ENCODE results near the gene MAP3K8.
"Not testable (repeated sequence)": the region's sequence is repeated elsewhere in the genome, so short reads cannot be mapped to it uniquely, and the experiment has no call there.

Gene MAP3K8

DNA sequence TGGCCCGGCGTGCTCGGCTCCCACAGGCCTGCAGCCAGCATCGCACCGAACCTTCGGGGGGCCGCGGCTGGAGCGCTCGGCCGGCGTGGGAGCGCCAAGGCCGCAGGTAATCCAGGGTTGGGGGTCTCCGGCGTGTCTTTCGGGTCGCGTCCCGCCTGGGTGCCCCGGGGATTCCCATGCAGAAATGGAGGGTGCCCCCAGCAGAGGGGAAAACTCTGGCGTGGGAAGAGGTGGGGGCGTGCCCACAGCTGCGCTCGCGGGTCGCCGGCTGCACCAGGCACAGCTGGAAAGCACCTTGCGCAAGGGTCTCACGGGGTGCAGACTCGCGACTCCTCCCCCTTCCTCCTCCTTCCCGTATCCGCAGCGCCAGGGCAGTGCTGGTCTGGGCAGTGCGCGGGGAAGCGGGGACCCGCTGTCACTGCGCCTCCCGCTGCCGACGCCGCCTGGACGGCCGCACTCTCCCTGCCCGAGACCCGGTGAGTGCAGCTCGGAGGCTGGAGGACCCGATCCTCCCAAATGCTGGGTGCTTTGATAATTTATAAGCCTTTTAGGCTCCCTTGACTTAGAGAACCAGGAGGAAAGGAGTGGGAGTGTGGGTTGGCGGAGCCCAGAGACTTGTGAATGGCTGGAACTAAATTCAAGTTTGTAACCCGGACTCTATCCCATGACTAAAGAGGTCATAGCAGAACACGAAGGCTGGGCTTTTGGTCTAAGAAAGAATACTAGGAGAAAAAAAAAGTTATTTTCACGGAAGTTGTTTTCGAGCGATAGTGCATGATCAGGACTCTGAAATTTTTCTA lies 489 bp downstream of the MAP3K8 start:
- Mint-ChIP-seq H3K36me3 (ENCODE audit: low read depth) (peaks cover 40% of the 10 kb centered on the region), H3K9me3 (no peaks in the 10 kb centered on the region), H3K4me3 (peak overlapping the region; percentile 90), H3K27ac (peak overlapping the region; percentile 72), H3K4me1 (ENCODE audit: low read depth) (peaks cover 71% of the 10 kb centered on the region), H3K27me3 (no peaks in the 10 kb centered on the region)

DNA sequence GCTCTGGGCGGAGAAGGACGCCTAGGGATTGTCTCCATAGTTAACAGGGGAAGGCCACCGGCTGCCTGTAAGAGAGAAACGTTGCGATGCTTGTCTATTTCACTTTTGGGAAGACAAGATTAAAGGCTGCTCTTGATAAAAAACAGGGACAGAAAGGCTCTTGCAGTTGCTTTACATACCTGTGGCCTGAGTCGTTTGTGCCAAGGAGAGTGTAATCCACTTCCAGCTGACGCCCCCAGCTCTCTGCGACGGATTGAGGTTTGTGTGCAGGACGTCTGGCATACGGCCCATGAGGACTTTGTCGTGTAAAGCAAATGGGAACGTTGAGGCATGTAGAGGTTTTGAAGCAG lies 1.1 kb downstream of the MAP3K8 start:
- H3K4me1 Mint-ChIP-seq (ENCODE audit: low read depth) = peaks cover 76% of the 10 kb centered on the region
- peaks cover 44% of the 10 kb centered on the region for H3K36me3 Mint-ChIP-seq (ENCODE audit: low read depth)
- no peaks in the 10 kb centered on the region for H3K27me3 Mint-ChIP-seq
- H3K4me3 Mint-ChIP-seq = peak overlapping the region; percentile 90
- no peaks in the 10 kb centered on the region for H3K9me3 Mint-ChIP-seq
- H3K27ac Mint-ChIP-seq = peak overlapping the region; percentile 72

DNA sequence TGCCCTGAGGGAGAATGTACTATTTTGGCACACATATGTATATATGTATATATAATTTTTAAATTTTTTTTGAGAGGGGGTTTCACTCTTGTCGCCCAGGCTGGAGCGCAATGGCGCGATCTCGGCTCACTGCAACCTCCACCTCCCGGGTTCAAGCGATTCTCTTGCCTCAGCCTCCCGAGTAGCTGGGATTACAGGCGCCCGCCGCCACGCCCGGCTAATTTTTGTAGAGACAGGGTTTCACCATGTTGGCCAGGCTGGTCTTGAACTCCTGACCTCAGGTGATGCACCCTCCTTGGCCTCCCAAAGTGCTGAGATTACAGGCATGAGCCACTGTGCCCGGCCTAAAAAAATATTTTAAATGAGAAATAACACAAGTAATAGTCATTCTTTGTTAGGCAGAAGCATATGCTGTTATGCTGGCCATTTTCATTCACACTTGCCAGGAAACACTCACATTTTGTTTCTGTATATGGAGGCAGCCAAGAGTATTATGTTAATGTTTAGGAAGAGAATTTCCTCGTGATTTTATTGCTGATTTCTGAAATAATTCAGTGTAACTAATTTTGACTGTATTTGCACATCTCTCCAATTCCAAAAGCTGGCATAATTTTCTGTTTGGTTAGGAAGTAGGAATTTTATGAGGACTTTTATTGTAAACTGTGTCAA lies 1.6 kb downstream of the MAP3K8 start:
- Mint-ChIP-seq H3K4me1 (ENCODE audit: low read depth) (peaks cover 76% of the 10 kb centered on the region), H3K27ac (peak overlapping the region; percentile 94), H3K36me3 (ENCODE audit: low read depth) (peaks cover 48% of the 10 kb centered on the region), H3K4me3 (peak overlapping the region; percentile 90)
- not testable (repeated sequence) for H3K9me3 Mint-ChIP-seq, H3K27me3 Mint-ChIP-seq

DNA sequence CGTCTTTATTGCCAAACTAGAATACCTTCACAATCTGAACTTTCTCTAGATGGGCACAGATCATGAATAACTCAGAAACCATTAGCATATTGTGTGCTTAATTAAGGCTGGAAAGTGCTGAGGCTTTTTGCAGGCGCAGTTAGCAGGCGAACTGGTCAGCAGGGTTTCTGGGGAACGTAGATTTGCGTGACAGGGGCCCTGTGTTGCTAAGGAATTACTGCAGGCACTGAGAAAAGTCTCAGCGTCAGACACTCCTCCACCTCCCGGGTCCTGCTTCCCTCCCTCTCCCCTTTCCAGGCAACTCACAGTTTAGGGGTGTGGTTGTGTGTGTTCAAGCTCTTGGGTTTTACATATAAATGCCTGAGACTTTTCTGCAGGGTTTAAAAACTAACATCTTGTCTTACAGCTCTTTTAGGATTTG lies 2.2 kb downstream of the MAP3K8 start:
- peak overlapping the region; percentile 90 for H3K4me3 Mint-ChIP-seq
- no peaks in the 10 kb centered on the region for H3K9me3 Mint-ChIP-seq
- peaks cover 51% of the 10 kb centered on the region for H3K36me3 Mint-ChIP-seq (ENCODE audit: low read depth)
- H3K4me1 Mint-ChIP-seq (ENCODE audit: low read depth) = peaks cover 73% of the 10 kb centered on the region
- H3K27me3 Mint-ChIP-seq = no peaks in the 10 kb centered on the region
- H3K27ac Mint-ChIP-seq = peak overlapping the region; percentile 94

DNA sequence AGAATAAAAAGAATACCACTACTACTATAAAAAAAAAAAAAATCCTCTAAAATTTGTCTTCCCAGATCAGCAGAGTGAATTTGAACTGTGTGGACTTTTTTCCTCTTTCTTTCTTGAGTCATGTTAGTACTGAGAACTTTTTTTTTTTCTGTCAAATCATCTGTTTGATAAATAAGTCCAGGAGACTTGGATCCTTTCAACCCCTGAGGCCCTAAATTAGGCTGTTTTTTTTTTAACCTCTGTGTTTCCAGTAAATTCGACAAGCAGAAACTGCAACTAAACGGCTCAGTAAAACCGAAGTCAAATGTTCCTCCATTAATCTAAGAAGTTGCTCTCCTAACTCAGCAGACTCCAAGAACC lies 2.7 kb downstream of the MAP3K8 start:
- H3K4me1 Mint-ChIP-seq (ENCODE audit: low read depth) = peaks cover 69% of the 10 kb centered on the region
- H3K4me3 Mint-ChIP-seq = peak overlapping the region; percentile 90
- H3K36me3 Mint-ChIP-seq (ENCODE audit: low read depth) = peaks cover 53% of the 10 kb centered on the region
- peak overlapping the region; percentile 94 for H3K27ac Mint-ChIP-seq
- no peaks in the 10 kb centered on the region for H3K9me3 Mint-ChIP-seq
- no peaks in the 10 kb centered on the region for H3K27me3 Mint-ChIP-seq

DNA sequence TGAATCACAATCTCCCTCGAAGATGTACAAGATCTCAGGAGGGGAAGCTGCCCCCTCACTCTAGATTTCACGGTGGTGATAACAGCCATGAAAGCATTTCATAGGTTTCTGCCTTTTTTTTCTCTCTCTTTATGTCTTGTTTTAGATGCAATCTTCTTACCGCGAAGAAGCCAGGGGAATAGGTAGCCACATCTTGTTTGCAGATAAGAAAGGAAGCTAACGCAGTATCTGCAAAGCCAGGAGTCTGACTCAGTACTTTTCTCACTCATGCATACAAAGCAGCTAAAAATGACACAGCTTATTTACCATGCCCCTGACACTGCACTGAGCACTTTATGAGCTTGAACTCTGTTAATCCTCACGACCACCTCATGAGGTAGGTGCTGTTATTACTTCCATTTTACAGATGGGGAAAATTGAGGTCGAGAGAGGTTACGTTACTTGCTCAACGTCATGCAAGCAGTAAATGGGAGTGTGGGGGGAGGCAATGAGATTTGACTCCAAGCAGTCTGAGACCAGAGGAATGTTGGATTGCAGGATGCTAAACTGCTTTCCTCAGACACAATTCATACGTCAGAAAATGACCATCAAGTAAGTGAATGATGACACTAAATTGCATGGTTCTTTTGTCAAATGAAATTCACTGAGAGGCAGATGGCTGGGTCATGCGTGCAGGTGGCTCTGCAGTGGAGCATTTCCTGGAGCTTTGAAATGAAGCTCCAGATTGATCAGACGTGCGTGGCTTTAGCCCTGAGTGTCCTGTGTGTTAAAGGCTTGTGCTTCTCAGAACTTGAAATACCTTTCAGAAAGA lies 3.3 kb downstream of the MAP3K8 start:
- peaks cover 59% of the 10 kb centered on the region for H3K36me3 Mint-ChIP-seq (ENCODE audit: low read depth)
- H3K9me3 Mint-ChIP-seq = no peaks in the 10 kb centered on the region
- H3K27ac Mint-ChIP-seq = peak overlapping the region; percentile 94
- H3K27me3 Mint-ChIP-seq = no peaks in the 10 kb centered on the region
- H3K4me3 Mint-ChIP-seq = peak overlapping the region; percentile 90
- peaks cover 72% of the 10 kb centered on the region for H3K4me1 Mint-ChIP-seq (ENCODE audit: low read depth)

DNA sequence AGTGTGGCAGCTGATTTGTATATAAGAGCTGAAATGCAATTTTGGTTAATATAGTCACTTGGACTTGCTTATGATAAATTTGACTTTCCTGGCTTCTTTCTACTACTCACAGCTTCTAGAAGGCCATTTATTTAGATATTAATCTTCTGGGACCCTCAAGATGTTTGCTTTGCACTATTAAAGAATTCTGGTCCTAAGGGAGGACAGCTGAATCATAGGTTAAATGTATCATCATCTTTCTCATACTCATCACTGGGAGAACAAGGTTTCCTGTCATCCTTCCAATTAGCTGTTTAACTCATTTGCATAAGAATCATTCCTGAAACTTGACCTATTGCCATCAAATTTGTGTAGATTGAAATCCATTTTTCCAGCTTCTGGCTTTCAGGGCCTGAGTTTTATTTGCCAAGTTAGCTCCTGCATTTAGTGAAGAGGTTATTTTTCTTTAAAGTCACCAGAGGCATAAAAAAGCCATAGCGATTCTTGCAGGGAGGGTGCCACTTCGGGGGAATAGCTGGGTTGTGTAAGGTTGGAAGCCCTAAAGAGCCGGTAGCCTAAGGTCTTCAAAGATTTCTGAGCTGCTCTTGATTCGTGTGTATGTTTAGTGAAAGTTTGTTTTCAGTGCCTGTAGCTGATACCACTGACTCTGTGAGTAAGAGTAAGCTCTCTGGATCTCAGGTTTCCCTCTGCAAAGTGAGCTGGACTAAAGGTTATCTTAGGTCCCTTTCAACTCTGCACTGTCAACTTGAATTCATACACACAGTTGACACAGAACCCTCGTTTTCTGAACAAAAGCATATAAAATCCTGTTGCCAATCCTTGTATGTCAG lies 4.3 kb downstream of the MAP3K8 start:
- Mint-ChIP-seq H3K36me3 (ENCODE audit: low read depth) (peaks cover 69% of the 10 kb centered on the region), H3K27ac (peak overlapping the region; percentile 39), H3K4me3 (peak overlapping the region; percentile 90), H3K27me3 (no peaks in the 10 kb centered on the region), H3K4me1 (ENCODE audit: low read depth) (peaks cover 63% of the 10 kb centered on the region), H3K9me3 (no peaks in the 10 kb centered on the region)

DNA sequence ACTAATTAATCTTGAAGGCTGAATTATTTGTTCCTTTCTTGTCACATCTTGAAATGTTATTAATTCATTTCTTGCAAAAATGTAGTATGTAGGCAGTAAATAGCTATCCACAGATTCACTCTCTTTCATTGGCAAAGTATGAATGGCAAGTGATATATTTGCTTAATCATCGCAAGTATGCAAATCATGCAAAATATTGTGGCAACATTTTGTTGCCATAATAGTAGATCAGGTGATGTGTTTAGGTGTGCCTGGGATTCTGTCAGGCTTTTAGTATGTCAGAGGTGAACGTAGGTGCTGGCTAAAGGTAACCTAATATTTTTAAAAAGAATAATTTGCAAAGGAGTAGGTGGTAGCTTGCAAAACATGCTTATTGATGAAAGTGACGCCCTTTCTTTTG lies 5.9 kb downstream of the MAP3K8 start:
- no peak overlapping the region for H3K27ac Mint-ChIP-seq
- H3K4me1 Mint-ChIP-seq (ENCODE audit: low read depth) = peaks cover 62% of the 10 kb centered on the region
- H3K9me3 Mint-ChIP-seq = no peaks in the 10 kb centered on the region
- peak overlapping the region; percentile 21 for H3K4me3 Mint-ChIP-seq
- peaks cover 77% of the 10 kb centered on the region for H3K36me3 Mint-ChIP-seq (ENCODE audit: low read depth)
- H3K27me3 Mint-ChIP-seq = no peaks in the 10 kb centered on the region

DNA sequence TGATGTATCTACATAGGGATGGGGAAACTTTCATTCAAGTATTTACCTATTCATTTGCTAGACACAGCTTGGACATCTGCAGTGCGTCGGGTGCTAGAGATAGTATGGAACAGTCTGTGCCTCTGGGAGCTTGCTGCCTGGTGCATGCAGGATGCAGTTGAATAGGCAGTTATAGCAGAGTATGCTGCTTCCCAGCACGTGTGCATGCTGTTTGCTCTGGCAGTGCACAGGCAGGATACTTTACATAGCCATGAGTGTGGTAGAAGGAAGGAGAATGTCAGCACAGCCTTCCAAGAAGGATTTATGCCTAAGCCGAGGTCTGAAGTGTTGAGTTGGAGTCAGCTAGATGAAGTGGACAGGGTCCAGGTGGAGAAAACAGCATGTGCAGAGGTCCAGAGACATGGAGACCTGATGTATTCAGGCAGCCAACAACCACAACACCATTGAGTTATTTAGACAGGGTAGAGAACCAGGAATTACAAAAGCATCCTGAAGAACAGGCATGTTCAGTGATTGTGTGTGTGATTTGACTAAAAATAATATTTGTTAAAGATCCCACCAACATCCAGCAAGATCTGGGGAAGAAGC lies 8.1 kb downstream of the MAP3K8 start:
- Mint-ChIP-seq H3K4me3 (no peak overlapping the region), H3K27me3 (no peaks in the 10 kb centered on the region), H3K27ac (peak overlapping the region; percentile 30), H3K36me3 (ENCODE audit: low read depth) (peaks cover 65% of the 10 kb centered on the region), H3K4me1 (ENCODE audit: low read depth) (peaks cover 51% of the 10 kb centered on the region), H3K9me3 (no peaks in the 10 kb centered on the region)

DNA sequence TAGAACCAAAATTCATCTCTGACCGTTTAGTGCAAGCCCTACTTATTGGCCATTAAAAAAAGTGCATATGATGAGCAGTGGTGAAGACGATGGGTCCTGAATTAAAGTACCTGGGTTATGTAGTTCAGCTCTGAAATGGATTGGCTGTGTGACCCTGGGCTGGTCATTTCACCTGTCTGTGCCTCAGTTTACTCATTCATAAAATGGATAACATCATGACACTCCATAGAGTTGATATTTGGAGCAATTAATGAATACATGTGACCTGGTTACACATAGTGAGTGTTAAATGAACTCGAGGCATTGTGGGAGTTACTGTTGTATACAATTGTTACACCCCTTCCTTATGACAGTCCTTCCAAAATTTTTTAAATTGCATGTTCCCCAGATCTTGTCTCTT lies 9.1 kb downstream of the MAP3K8 start:
- peaks cover 64% of the 10 kb centered on the region for H3K36me3 Mint-ChIP-seq (ENCODE audit: low read depth)
- no peaks in the 10 kb centered on the region for H3K27me3 Mint-ChIP-seq
- peaks cover 51% of the 10 kb centered on the region for H3K4me1 Mint-ChIP-seq (ENCODE audit: low read depth)
- H3K27ac Mint-ChIP-seq = no peak overlapping the region
- no peak overlapping the region for H3K4me3 Mint-ChIP-seq
- H3K9me3 Mint-ChIP-seq = no peaks in the 10 kb centered on the region

DNA sequence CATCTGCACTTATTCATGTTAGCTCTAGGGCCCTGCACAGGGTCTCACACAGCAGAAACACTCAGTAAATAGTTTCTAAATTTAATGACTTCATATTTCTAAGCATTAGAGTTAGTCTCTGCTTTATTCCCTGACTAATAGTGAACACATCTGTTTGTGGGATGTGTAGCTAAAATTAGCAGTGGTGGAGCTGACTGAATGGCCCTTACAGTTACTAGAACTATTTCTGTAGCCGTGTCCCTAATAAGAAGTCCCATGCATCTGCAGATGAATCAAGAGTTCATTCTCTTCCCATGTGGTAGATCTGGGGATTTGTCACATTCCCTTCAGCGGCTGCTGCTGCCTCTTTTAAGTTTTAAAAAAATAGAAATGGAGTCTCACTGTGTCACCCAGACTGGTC lies 11.7 kb downstream of the MAP3K8 start:
- no peaks in the 10 kb centered on the region for H3K9me3 Mint-ChIP-seq
- no peak overlapping the region for H3K27ac Mint-ChIP-seq
- H3K4me1 Mint-ChIP-seq (ENCODE audit: low read depth) = peaks cover 36% of the 10 kb centered on the region
- H3K36me3 Mint-ChIP-seq (ENCODE audit: low read depth) = peaks cover 64% of the 10 kb centered on the region
- H3K4me3 Mint-ChIP-seq = no peak overlapping the region
- H3K27me3 Mint-ChIP-seq = no peaks in the 10 kb centered on the region

DNA sequence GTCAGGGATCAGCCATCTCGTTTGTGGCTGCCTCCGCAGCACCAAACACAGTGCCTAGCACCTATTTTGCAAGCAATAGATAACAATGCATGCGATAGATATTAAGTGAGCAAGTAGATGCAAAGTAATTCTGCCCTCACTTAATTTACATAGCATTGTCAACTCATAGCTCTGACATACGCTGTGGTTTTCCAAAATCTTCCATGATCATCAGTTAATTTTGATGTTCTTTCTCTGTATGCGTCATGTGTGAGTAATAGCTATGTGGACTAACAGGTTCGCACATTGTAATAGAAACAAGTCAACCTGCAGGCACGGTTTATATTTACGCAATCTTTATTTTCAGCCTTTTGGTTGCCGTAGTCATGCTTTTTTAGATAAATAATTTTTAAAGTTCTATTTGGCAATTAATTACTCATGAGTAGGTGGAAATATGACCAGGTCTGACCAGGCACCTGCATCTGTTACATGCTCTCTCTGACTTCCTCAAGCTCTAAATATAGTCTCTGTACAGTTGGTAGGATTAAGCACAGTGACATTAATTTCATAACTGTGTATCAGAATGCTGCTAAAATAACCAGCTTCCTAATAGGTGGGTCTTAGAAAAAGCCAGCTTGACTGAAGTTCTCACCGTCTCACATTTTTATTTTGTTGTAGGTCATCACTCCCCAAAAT lies 13.3 kb downstream of the MAP3K8 start:
- no peak overlapping the region for H3K4me3 Mint-ChIP-seq
- H3K4me1 Mint-ChIP-seq (ENCODE audit: low read depth) = peaks cover 27% of the 10 kb centered on the region
- H3K36me3 Mint-ChIP-seq (ENCODE audit: low read depth) = peaks cover 63% of the 10 kb centered on the region
- peak overlapping the region; percentile 1 for H3K27ac Mint-ChIP-seq
- no peaks in the 10 kb centered on the region for H3K9me3 Mint-ChIP-seq
- no peaks in the 10 kb centered on the region for H3K27me3 Mint-ChIP-seq

DNA sequence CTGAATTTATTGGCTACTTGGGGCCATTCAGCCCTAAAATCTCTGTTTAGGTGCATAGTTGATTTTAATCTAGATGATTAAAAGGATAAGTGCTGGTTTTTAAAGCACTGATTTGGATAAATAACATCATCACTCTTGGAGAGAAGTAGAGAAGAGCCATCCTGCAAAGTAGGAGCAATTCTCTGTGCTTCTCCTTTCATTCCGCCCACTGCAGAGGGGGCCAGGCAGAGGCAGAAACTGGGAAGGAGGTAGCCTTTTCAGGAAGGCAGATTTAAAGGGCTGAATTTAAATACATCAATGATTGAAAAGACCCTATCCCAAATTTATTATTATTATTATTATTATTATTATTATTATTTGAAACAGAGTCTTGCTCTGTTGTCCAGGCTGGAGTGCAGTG lies 14.1 kb downstream of the MAP3K8 start:
- Mint-ChIP-seq H3K36me3 (ENCODE audit: low read depth) (peaks cover 55% of the 10 kb centered on the region), H3K27ac (no peak overlapping the region), H3K4me1 (ENCODE audit: low read depth) (peaks cover 27% of the 10 kb centered on the region), H3K27me3 (no peaks in the 10 kb centered on the region), H3K9me3 (no peaks in the 10 kb centered on the region), H3K4me3 (no peak overlapping the region)

Data from stimulated activated naive CD8-positive, alpha-beta T cell treated with anti-CD3 and anti-CD28 coated beads, Interleukin-15, Interleukin-2, amounts not matched to agents 100 ng/mL and 50 ng/mL, for 24 hours (primary cell).